Jurkat, Clone E6-1 (cell line): ENCODE results near the gene CALR.

Experiments used
- DNase-seq: peaks from one replicate; pipeline ENCODE4 v3.0.0-alpha.2; 2011; ENCODE audit warnings: low read depth, low spot score
- H3K4me3 ChIP-seq: 2 replicates; pipeline ENCODE4 v1.5.1; 2011; ENCODE audit warnings: mild to moderate bottlenecking, low read length, control low read depth, moderate library complexity

The CALR gene

GRCh38 chr19:12932392-12933286 is 5.8 kb upstream of the CALR start:
- DNase-seq = no peak
- peak overlapping the region; percentile 99 for H3K4me3 ChIP-seq

- H3K4me3 ChIP-seq = peak within 1 kb of the TSS; percentile 99
- peak; percentile 90 for DNase-seq
Observed at GRCh38 chr19:12933287-12934072, 4.9 kb upstream of the CALR start, which contains the start of gene FARSA. Gene FARSA (minus strand): TSS chr19:12933711. CDS start chr19:12933696, 15 bp downstream.

- no peak for DNase-seq
- no peak overlapping the region for H3K4me3 ChIP-seq
Observed at GRCh38 chr19:12935071-12935470, 3.3 kb upstream of the CALR start.

GRCh38 chr19:12936582-12936981 is 1.8 kb upstream of the CALR start:
- peak overlapping the region; percentile 81 for H3K4me3 ChIP-seq
- peak; percentile 68 for DNase-seq

GRCh38 chr19:12937093-12937926 is 1.1 kb upstream of the CALR start:
- DNase-seq = peak; percentile 97
- H3K4me3 ChIP-seq = peak overlapping the region; percentile 81

DNA sequence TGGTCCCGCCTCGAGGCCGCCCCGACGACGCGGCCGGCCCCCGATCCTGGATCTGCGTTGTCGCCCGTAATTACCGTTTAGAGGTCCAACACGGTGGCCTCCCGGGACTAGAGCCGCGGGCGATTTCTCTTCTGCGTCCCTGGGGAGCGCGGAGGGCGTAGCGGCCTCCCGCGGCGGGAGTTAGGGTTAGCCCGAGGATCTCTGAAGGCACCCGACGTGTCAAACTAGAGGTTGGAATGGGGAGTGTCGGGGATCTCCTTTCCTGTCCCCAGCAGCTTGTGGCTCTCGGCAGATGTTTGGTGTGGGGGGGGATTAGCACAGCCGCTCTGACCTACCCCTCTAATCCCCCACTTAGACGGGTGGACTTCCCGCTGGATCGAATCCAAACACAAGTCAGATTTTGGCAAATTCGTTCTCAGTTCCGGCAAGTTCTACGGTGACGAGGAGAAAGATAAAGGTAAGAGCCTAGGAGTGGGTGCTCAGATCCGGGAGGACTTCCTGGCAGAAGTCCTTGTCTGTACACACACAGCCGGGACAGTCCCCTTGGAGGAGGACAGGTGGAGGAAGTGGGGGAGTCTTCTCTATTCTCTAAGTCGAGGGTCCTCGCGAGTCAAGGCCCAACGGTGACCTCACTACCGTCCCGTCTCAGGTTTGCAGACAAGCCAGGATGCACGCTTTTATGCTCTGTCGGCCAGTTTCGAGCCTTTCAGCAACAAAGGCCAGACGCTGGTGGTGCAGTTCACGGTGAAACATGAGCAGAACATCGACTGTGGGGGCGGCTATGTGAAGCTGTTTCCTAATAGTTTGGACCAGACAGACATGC is 581 bp downstream of the CALR start:
- H3K4me3 ChIP-seq = peak overlapping the region; percentile 81
- no peak for DNase-seq

DNA sequence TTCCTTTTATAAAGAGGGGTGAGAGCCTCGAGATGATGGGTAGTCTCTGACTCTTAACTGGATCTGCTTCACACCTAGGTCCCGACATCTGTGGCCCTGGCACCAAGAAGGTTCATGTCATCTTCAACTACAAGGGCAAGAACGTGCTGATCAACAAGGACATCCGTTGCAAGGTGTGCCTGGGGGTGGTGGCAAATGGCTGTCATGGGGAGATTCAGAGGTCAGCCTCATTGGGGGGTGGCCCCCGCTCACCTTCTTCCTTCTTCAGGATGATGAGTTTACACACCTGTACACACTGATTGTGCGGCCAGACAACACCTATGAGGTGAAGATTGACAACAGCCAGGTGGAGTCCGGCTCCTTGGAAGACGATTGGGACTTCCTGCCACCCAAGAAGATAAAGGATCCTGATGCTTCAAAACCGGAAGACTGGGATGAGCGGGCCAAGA is 1.6 kb downstream of the CALR start:
- DNase-seq = no peak
- H3K4me3 ChIP-seq = peak overlapping the region; percentile 81

DNA sequence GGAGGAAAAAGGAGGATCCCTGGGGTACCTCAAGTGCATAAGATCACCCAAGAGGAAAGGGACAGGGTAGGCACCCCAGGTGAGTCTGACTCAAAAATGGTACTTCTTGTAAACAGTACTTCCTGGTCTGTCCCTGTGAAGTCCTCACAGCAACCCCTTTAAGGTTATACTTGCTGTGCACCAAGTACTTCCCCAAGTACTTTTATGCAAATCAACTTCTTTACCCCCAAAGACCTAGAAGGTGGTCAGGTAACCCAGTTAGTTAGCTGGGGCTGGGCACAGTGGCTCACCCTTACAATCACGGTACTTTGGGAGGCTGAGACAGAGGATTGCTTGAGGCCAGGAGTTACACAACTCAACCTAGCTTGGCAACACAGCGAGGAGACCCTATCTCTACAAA is 2.5 kb downstream of the CALR start:
- peak overlapping the region; percentile 81 for H3K4me3 ChIP-seq
- no peak for DNase-seq

DNA sequence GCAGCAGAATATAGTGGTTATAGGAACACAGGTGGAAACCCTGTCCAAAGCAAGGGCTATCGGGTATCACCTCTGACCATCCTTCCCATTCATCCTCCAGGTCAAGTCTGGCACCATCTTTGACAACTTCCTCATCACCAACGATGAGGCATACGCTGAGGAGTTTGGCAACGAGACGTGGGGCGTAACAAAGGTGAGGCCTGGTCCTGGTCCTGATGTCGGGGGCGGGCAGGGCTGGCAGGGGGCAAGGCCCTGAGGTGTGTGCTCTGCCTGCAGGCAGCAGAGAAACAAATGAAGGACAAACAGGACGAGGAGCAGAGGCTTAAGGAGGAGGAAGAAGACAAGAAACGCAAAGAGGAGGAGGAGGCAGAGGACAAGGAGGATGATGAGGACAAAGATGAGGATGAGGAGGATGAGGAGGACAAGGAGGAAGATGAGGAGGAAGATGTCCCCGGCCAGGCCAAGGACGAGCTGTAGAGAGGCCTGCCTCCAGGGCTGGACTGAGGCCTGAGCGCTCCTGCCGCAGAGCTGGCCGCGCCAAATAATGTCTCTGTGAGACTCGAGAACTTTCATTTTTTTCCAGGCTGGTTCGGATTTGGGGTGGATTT is 5.1 kb downstream of the CALR start:
- no peak for DNase-seq
- no peak overlapping the region for H3K4me3 ChIP-seq

DNA sequence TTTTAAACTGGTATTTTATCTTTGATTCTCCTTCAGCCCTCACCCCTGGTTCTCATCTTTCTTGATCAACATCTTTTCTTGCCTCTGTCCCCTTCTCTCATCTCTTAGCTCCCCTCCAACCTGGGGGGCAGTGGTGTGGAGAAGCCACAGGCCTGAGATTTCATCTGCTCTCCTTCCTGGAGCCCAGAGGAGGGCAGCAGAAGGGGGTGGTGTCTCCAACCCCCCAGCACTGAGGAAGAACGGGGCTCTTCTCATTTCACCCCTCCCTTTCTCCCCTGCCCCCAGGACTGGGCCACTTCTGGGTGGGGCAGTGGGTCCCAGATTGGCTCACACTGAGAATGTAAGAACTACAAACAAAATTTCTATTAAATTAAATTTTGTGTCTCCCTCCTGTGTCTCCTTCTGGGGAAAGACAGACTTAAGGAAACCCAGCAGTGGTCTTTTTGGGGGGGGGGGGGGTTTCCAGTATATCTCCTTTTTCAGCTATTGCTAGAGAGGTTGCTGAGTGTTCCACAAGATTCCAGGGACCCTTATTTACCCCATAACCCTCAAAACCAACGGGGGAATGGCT is 5.8 kb downstream of the CALR start:
- no peak for DNase-seq
- no peak overlapping the region for H3K4me3 ChIP-seq

GRCh38 chr19:12945479-12946091 is 7.2 kb downstream of the CALR start, which contains the start of gene RAD23A:
Gene RAD23A (plus strand): TSS chr19:12945862. CDS start chr19:12945949, 87 bp downstream.
- peak; percentile 97 for DNase-seq
- H3K4me3 ChIP-seq = peak within 1 kb of the TSS; percentile 78

DNA sequence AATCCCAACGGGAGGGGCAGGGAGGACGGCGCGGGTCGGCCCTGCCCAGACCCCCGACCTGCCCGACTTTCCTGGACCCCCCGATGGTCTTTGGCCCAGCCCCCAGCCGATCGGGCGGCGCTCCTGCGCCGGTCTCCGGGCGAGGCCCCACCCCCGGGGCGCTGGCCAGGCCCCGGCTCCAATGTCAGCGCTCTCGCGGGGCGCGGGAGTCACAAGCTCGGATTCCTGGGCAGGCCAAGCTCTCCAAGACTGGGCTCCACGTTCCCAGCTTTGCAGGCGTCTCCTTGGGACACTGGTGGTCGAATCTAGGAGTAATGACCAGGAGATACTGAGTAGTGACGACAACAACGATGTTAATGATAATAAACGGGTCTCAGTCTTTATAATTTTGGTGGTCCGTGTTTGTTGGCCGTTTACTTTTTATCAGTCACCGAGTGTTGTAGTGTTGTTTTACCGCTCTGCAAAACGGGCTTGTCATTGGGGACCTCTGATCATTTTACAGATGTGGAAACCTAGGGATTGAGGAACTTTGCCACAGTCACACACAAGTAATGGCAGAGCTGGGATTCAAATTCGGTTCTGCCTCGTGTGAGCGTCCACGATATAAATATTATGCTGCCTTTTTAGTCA is 7.8 kb downstream of the CALR start:
- peak overlapping the region; percentile 78 for H3K4me3 ChIP-seq
- no peak for DNase-seq

DNA sequence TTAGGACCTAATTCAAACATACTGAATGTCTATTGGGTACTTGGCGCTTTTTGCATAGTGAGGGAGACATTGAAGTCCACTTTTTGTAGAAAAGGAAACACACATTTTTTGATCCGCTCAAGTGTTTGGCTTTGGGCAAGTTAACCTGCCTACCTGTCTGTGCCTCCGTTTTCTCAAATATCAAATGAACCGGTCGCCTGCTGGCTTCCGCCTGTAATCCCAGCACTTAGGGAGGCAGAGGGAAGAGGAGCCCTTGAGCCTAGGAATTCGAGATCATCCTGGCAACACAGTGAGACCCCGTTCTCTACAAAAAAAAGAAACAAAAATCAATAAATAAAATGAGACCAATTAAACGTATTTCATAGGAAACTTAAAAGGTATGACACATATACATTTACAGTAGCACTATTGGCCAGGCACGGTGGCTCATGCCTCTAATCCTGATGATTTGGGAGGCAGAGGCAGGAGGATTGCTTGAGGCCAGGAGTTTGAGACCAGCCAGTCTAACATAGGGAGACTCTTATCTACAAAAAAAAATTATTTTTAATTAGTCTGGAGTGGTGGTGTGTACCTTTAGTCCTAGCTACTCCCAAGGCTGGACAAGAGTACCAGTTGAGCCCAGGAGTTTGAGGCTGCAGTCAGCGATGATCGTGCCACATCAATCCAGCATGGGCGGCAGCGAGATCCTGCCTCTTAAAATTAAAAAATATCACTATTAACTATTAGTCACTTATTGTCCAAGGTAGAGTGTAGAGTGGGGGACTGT is 8.5 kb downstream of the CALR start:
- H3K4me3 ChIP-seq = peak overlapping the region; percentile 78
- DNase-seq = no peak

DNA sequence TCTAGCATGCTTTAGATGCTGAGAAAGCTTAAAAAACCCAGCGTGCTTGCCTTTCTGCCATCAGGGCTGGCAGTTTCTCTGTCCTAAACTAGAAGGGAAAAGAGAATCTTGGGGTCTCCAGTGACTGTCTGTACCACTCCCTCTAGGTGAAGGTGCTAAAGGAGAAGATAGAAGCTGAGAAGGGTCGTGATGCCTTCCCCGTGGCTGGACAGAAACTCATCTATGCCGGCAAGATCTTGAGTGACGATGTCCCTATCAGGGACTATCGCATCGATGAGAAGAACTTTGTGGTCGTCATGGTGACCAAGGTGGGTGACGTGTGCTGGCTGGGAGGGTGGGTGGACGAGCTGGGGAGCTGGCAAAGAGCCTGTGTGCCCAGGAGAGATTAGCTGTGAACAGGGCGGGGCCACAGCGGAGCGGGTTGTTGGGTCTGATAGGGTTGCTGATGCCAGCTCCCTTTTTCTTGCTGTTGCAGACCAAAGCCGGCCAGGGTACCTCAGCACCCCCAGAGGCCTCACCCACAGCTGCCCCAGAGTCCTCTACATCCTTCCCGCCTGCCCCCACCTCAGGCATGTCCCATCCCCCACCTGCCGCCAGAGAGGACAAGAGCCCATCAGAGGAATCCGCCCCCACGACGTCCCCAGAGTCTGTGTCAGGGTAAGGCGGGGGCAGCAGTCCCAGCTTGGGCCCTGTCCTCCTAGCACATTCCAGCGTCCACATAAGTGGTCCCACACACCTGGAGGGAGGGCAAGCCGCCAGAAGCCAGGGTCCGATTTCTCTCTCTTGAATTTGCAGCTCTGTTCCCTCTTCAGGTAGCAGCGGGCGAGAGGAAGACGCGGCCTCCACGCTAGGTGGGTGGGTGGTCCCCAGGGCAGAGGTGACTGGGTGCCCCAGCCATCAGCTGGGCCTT is 9.5 kb downstream of the CALR start:
- DNase-seq = no peak
- H3K4me3 ChIP-seq = no peak overlapping the region
